ENCODE data around the gene PSMB3.

PSMB3 gene

GRCh38 chr17:38797158-38797490 lies 44.6 kb downstream of the PSMB3 start:
- no peak for TF ChIP-seq YY1 (IDR thresholded peaks at IDR 0.05; ENCODE audit: low read depth)
- no peak for TF ChIP-seq MAX (IDR thresholded peaks at IDR 0.05)
- TF ChIP-seq REST (IDR thresholded peaks at IDR 0.05; ENCODE audit: low read depth): no peak
- TF ChIP-seq ZBTB7A (IDR thresholded peaks at IDR 0.05; ENCODE audit: low read depth): no peak
- TF ChIP-seq CEBPB (IDR thresholded peaks at IDR 0.05): no peak
- TF ChIP-seq TEAD4 (IDR thresholded peaks at IDR 0.05): no peak
- no peak for TF ChIP-seq USF1 (IDR thresholded peaks at IDR 0.05)
- no peak for TF ChIP-seq EGR1 (IDR thresholded peaks at IDR 0.05)
- no peak for TF ChIP-seq CREB1 (IDR thresholded peaks at IDR 0.05; ENCODE audit: low read depth)
- TF ChIP-seq NFIC (IDR thresholded peaks at IDR 0.05): no peak
- no peak for TF ChIP-seq RAD21 (IDR thresholded peaks at IDR 0.05; ENCODE audit: low read depth)
- no peak for TF ChIP-seq EP300 (IDR thresholded peaks at IDR 0.05; ENCODE audit: borderline replicate concordance)
- TF ChIP-seq TAF1 (IDR thresholded peaks at IDR 0.05; ENCODE audit: low read depth): no peak
- TF ChIP-seq TCF12 (IDR thresholded peaks at IDR 0.05; ENCODE audit: low read depth): no peak
- no peak for TF ChIP-seq FOXM1 (IDR thresholded peaks at IDR 0.05; ENCODE audit: borderline replicate concordance, low read depth)

- TF ChIP-seq EP300 (IDR thresholded peaks at IDR 0.05; ENCODE audit: borderline replicate concordance) (no peak), YY1 (IDR thresholded peaks at IDR 0.05; ENCODE audit: low read depth) (no peak), REST (IDR thresholded peaks at IDR 0.05; ENCODE audit: low read depth) (no peak), TCF12 (IDR thresholded peaks at IDR 0.05; ENCODE audit: low read depth) (no peak), MAX (IDR thresholded peaks at IDR 0.05) (no peak), NFIC (IDR thresholded peaks at IDR 0.05) (no peak), FOXM1 (IDR thresholded peaks at IDR 0.05; ENCODE audit: borderline replicate concordance, low read depth) (no peak), CEBPB (IDR thresholded peaks at IDR 0.05) (no peak), TAF1 (IDR thresholded peaks at IDR 0.05; ENCODE audit: low read depth) (no peak), RAD21 (IDR thresholded peaks at IDR 0.05; ENCODE audit: low read depth) (no peak), USF1 (IDR thresholded peaks at IDR 0.05) (no peak), TEAD4 (IDR thresholded peaks at IDR 0.05) (no peak), CREB1 (IDR thresholded peaks at IDR 0.05; ENCODE audit: low read depth) (no peak), EGR1 (IDR thresholded peaks at IDR 0.05) (no peak), ZBTB7A (IDR thresholded peaks at IDR 0.05; ENCODE audit: low read depth) (no peak)
Observed at GRCh38 chr17:38797828-38798227, 45.3 kb downstream of the PSMB3 start.

GRCh38 chr17:38798614-38799500 lies 46.3 kb downstream of the PSMB3 start:
- TF ChIP-seq USF1 (IDR thresholded peaks at IDR 0.05): no peak
- 0 out of 2 replicates have a peak, but pooled peaks have one; percentile 43 for TF ChIP-seq EP300 (IDR thresholded peaks at IDR 0.05; ENCODE audit: borderline replicate concordance)
- peak; percentile 40 for TF ChIP-seq MAX (IDR thresholded peaks at IDR 0.05)
- peak; percentile 29; the same call in 1 of the 2 replicates for TF ChIP-seq YY1 (IDR thresholded peaks at IDR 0.05; ENCODE audit: low read depth)

GRCh38 chr17:38799501-38800236 lies 47.1 kb downstream of the PSMB3 start, which contains the start of gene PIP4K2B:
Gene PIP4K2B (minus strand): TSS chr17:38799556. CDS start chr17:38799424, 132 bp downstream.
- TF ChIP-seq TCF12 (IDR thresholded peaks at IDR 0.05; ENCODE audit: low read depth) (peak; percentile 35; the same call in 1 of the 2 replicates), CREB1 (IDR thresholded peaks at IDR 0.05; ENCODE audit: low read depth) (0 out of 2 replicates have a peak, but pooled peaks have one; percentile 32), TEAD4 (IDR thresholded peaks at IDR 0.05) (peak; percentile 71; the same call in 1 of the 2 replicates), ZBTB7A (IDR thresholded peaks at IDR 0.05; ENCODE audit: low read depth) (peak; percentile 80; the same call in 1 of the 2 replicates), REST (IDR thresholded peaks at IDR 0.05; ENCODE audit: low read depth) (no peak), YY1 (IDR thresholded peaks at IDR 0.05; ENCODE audit: low read depth) (peak; percentile 95), RAD21 (IDR thresholded peaks at IDR 0.05; ENCODE audit: low read depth) (no peak), EGR1 (IDR thresholded peaks at IDR 0.05) (peak; percentile 79), TAF1 (IDR thresholded peaks at IDR 0.05; ENCODE audit: low read depth) (peak; percentile 50), MAX (IDR thresholded peaks at IDR 0.05) (peak; percentile 54)
